Activated T-cell treated with anti-CD3 and anti-CD28 coated beads, Interleukin-2, amount 50 U/mL, for 1 hour (primary cell): Measurements from ENCODE around the gene TNFRSF1A.
"Not testable (repeated sequence)": the region's sequence is repeated elsewhere in the genome, so short reads cannot be mapped to it uniquely, and the experiment has no call there.

Experiments used
- DNase-seq: peaks from one replicate; pipeline ENCODE4 v3.0.0-alpha.2; 2020

TNFRSF1A gene

DNA sequence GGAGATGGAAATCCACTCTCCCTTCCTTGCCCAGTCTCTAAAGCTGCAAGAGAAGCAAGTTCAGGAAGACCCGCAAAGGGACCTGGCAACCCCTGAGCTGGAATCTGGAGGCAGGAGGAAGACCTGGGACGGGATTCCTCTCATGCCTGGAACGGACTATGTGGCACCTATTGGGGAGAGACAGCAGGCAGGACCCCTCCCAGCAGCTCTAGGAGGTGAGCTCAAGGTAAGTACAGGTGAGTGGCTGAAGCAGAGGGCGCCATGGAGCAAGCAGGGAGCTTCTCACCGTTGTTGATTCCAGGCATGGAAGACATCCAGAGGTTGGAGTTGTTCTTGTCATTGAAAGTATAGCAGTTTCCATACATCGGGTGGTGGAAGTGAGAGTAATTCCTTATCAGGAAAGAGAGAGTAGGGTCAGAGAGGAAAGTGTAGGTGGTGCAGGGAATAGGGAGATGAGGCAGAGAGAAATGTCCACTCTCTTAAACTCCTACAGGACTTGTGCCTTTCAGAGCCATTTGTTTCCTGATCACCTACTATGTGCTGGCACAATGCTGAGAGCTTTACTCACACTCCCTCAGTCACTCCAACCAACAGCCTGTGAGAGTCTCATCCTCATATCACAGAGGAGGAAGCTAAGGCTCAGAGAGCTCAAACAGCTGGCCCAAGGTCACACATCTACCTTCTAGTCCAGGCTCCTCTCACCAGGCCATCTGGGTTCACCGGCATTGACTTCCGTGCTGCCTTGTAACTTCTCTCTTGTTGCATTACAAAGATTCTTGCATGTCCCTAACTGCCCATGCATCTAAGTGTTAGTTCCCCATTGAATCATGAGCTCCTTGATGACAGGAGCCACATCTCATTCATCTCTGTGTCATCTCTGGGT lies 13.9 kb upstream of the TNFRSF1A start:
- no peak for DNase-seq

DNA sequence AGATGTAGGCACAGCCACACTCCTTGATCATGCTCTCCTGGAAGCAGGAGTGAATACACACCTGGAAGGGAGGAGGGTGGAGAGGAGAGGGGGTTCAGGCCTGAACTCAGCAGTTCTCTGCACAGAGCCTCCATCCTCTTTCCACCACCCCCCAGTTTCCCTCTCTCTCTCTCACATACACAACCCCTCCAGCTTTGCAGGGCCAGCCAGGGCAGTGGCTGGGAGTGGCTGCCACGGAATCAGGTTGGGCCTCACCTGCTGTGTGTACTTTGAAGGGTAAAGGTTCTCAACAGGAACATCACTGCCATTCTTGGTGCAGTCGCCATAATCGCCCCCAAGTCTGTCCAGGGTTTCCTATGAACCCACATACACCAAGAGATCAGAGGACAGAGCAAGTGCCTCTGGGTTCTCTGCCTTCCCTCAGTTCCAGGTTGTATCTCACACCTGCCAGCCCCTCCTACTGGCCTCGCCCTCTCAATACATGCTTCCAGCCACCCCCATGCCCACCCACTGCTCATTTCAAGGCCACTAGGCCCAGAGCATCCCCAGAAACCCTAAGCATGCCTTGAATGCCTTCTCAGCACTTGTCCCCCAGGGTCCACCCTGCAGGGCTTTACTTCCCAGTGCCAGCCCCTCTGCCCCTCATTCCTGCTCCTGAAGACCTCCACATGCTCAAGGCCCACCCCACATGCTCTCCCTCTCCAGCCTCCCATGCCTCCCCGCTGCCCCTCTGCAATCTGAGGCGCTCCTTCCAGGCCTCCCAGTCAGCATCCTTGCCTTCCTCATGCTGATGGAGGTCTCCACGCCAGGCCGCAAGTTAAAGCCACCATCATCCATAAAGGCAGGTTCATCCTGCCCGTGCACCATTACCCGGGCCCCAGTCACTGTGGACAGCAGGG lies 12.9 kb upstream of the TNFRSF1A start:
- DNase-seq = no peak

DNA sequence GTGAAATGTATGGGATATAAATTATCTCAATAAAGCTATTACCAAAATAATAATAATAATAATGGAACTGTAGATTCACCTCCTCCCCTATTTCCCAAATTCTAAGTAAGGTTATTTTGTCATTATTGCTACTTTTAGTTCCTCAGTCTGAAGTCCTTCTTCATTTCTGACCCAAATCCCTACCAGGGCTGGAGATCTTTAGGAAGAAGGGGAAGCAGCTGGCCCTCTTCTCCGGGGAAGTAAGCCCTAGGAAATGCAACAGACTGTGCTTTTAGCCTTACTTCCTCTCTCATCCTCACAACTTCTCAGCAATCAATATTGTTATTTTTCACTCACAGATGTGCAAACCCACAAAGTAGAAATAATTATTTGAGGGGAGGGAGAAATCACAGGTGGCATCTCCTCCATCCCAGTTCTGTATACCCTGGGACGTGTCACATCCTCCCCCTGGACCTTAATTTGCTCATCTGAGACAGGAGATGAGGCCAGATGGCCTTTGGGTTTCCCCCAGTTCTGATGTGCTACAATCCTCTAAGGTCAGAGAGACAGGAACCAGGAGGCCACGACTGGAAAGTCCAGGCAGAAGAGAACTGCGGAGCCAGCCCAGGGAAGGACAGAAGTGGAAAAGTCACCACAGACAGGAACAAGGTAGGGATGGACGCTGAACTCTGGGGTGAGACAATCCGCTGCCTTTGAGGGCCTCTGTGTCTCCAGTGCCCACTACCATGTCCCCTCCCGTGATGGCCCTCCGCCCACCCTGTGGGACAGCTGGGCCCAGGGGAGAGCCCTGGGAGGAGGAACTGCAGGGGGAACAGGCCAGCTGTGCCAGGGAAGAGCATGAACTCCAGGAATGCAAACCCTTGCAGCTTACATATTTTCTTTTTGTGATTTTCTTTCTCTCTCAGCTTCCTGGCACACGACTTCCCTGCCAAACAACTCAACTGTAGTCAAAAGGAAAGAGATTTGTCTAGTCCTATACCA lies 10.6 kb upstream of the TNFRSF1A start:
- no peak for DNase-seq

DNA sequence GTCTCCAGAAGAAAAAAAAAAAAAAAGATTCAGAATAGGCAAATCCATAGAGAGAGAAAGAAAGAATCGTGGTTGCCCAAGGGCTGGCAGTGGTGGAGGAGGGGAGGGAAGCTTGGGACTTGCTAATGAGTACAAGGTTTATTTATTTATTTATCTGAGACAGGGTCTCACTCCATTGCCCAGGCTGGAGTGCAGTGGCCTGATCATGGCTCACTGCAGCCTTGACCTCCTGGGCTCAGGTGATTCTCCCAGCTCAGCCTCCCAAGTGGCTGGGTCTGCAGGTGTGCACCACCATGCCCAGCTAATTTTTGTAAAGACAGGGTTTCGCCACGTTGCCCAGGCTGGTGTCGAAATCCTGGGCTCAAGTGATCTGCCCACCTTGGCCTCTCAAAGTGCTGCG lies 9.7 kb upstream of the TNFRSF1A start:
- no peak for DNase-seq

DNA sequence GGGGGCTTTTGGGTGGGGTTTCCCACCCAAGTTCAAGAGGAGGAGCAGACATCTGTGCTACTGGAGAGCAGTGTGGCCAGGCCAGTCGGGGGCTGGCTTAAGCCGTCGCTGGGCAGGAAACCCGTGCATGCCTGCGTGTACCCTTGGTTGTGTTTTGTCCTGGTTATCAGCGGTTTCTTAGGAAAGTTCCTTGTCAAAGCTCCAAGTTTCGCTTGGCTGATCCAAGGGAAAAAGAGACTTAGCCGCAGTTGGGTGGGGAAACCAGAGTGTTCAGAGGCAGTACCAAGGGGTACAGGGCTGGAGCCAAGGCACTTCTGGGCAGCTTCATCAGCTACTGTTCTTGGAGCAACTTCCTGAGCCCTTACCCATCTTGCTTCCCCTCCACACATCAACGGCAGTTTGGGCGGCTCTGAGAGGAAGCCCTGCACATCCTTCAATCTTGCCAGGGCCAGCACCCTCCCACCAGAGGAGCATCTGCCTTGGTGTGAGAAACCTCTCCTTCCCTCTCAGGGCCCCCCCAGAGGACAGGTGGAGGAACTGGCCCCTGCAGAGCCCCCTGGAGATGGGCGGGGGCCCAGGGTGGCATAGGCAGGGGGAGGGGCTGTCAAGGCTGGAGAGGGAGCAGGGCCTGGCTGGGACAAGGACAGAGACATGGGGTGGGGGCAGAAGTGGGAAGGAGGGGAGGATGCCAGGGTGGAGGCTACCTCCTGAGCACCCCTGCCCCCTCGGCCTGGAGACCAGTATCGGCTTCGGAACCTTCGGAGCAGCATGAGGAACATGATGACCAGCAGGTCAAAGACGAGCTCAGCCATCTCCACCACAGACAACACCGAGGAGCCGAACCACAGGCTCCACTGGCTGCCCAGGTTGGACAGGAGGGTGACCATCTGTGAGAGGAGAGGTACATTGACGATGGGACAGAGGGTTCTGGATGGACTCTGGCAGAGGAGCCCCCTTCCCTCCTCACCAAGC lies 5.8 kb upstream of the TNFRSF1A start:
- DNase-seq = no peak

DNA sequence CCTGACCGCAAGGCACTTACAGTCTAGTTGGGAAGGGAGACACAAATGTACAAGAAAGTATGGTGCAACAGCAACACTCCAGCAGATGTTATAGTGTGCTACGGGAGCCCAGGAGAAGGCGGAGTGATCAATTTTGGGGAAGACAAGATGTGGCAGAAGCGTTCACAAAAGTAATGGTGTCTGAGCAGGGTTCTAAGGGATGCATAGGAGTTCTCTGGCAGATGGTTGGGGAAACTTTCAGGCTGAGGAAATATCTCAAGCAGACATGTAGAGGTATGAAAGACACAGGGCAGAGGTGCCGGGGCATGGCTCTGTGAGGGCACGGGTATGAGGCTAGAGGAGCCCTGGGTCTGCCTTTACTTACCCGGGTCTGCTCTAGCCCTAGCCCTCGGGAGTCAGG lies 5.1 kb upstream of the TNFRSF1A start:
- DNase-seq = no peak

DNA sequence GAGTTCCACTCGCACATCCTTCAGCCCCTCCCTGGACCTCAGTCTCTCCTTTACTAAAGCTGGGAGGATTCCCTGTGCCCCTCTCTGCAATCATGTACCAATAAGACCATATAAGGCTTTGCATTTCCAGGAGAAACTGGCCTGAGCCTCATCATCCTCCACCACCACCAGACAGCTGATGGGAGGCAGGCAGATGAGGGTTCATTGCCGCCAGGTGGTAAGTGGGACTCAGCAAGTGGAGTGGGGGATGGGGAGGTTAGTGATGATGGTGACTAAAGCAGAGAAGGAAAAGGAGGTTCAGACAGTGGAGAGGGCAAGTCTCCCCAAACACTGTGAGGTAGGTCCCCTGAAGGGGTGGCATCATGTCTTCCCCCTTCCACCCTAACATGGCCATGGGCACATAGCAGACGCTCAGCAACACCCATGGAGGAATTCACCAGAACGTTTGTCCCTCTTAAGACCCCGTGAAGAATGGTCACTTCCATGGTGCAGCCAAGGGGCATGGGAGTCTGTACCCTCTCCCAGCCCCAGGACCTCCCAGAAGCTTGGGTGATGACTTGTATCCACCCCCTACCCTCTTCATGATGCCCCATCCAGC lies 4.5 kb upstream of the TNFRSF1A start:
- no peak for DNase-seq

DNA sequence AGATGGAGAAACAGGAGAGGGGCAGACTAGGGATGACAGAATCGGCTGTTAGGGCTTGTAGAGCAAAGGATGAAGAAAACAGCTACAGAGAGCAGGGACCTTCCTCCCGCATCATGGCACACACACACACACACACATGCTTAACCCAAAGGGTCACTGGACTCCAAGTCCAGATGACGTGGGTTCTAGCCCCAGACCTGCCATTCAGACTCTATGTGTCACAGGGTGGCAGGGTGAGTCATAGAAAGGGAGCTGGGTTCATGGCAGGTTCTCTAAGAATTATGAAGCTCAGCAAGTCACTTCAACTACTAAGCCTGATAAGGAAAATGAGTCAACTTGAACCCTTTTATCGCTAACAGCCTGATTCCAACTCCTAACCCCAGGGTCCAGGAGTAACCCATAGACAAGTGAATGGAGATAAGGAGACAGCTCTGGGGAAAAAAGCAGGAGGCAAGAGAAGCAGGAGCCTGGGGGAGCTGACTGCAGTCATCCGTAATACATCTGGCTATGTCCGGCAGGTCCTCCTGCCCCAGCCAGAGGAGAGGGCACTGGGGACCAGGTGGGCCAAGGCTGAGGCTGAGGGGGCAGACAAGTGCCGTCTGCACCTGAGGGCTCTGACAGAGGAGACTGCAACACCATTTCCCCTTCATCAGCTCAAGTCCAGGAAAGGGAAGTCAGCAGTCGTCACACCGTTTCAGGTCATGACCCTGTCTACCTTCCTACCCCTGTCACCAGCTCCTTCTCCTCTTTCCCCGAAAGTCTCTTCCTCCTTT lies 3.6 kb upstream of the TNFRSF1A start:
- DNase-seq = no peak

DNA sequence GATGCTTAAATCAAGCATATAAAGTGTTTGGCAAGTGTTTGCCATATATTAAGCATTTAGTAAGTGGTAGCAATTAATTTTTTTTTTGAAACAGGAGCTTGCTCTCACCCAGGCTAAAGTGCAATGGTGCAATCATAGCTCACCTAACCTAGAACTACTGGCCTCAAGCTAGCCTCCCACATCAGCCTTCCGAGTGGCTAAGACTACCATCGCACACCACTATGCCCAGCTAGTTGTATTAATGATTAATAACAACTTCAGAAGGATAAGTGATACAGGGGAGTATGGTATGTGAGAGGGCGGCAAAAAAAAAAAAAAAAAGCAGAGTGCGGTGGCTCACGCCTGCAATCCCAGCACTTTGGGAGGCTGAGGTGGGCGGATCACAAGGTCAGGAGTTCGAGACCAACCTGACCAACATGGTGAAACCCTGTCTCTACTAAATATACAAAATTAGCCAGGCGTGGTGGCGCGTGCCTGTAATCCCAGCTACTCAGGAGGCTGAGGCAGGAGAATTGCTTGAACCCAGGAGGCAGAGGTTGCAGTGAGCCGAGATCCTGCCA lies 2.3 kb upstream of the TNFRSF1A start:
- DNase-seq = not testable (repeated sequence)

DNA sequence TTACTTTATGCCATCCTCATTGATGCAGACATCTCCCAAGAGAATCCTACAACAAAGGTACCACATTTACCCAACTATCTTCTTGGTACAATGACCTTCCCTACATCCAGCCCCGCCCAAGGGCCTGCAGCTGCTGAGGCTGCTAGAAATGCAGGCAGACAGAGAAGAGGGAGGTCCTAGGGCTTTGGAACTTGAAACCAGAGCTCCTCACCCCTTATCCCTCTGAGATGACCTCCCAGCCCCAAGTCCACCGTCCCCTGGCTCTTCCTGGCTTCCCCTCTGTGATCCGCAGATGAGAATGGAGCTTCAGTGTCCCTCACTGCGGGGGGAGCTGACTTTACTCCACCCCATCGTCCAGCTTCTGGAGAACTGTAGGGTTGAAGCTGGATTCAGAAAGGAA lies 1.6 kb upstream of the TNFRSF1A start:
- no peak for DNase-seq

DNA sequence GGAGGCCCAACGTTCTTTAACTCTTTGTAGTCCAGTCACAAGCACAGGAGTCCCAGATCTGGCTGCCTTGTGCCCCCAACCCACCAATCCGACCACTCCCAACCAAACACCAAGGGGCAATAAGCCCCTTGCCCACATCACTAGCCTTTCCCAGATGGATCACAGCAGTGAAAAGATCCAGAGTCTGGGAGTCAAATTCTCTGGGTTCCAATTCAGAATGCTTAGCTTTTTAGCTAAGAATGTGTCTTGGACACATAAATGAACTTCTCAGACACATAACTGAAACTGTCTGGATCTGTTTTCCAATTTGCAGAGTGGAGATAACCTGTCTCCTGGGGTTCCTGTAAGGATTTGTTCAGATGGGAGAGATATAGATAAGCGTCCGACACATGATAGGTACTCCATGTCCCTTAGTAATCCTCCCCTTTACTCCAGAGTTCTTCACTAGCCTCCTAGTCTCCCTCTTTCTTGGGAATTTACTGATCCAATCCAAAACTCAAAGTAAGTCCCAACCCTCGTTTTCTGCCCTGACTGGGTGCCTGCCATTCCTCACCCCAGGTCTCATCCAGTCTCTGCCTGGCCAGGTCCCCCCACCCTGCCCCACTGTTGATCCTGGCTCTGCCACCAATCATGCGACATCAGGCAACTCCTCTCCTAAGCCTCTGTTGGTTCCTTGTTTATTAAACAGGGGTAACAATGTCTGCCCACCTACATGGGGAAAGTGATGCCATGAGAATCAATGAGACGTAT lies 439 bp upstream of the TNFRSF1A start:
- no peak for DNase-seq

DNA sequence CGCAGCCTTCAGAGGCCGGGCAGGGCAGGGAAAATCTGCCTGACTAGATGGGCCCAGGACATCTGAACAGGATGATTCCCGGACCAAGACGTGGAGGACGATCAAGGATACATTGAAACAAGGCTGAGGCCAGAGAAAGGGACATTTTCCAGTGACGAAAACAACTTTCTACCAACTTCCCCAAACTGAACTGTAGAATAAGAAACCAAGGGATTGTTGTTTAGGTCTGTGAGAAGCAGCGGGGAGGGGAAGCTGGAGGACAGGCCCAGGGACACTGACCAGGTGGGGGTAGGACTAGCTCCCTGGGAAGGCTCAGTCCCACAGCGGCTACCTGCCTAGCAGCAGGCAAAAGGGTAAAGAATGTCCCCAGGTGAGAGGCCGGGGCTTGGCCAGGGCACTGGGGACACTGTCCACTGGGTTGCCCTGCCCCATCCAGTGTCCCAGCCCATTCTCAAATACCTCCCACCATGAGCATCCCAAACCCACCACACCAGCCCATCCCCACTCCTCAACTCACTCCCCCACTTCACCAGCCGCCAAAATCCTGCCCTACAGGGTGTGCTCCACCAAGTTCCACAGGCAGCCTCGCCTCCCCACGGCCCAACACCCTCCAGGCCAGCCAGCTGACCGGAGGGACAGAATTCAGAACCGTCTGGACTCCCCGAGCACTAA lies 995 bp downstream of the TNFRSF1A start:
- DNase-seq = no peak

DNA sequence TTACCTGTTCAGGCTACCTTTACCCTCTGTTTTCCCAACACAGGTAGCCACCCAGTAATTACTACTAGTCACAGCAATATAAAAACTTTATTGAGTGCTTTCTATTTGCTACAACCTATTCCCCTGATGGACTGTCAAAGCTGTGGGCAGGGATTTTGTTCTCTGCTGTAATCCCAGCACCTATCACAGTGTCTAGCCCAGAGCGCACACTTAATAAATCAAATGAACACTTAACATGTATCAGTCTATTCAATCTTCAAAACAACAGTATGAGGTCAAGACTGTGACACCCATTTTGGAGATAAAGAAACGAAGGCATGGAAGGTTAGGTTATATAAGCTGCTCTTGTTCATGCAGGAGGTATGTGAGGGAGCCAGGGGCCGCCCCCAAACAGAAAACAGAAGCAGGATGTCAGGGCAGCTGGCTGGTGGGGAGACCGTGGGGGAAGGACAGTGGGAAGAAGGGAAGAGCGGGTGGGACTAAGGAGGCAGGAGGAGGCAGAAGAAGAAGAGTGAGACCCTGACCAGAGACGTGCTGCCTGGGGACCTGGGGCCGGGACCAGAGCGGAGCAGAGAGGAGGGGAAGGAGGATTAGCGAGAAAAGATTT lies 1.7 kb downstream of the TNFRSF1A start:
- no peak for DNase-seq

DNA sequence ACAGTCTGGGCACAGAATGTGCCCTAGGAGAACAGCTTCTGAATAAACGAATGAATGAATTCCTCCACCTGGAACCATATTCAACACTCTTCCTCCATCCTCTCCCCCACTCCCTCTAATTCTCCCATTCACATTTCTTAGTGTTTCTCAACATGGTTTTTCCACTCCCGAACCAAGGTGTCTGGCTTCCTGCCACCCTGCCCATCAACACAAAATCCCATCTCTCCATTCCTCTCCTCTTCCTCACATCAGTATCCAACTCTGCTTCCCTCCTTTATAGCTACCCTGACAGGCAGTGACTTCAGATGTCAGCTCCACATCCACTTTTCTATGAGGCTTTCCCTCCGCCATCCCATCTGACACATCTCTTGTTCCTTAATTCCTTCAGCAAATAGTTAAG lies 2.9 kb downstream of the TNFRSF1A start:
- no peak for DNase-seq

DNA sequence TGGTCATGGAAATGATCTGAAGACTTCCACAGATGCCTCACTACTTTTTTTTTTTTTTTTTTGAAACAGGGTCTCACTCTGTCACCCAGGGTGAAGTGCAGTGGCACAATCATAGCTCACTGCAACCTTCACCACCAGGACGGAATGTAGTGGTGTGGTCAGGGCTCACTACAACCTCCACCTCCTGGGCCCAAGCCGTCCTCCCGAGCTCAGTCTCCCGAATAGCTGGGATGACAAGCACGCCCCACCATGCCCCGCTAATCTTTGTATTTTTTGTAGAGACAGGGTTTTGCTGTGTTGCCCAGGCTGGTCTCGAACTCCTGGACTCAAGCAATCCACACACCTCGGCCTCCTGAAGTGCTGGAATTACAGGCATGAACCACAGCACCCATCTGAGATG lies 3.3 kb downstream of the TNFRSF1A start:
- not testable (repeated sequence) for DNase-seq

DNA sequence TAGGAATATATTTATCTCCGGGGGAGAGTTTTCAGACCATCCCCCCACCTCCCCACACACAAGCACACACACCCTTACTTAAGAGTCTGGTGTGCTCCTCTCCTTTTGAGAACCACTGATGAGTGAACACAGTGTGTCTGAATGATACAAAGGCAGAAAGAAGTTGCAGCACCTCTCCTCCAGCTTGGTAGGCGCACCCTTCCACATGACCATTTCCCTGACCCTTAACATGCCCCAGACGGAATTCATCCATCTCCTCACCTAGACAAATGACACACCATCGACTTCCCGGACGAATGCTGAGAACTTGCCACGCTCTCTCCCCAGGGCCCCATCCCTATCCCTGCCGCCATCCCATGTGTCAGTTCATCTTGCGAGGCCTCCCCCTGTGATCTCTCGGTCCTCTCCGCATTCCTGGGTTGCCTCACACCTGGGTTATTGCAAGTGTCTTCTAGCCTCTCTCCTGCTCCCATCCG lies 3.9 kb downstream of the TNFRSF1A start:
- DNase-seq = no peak

DNA sequence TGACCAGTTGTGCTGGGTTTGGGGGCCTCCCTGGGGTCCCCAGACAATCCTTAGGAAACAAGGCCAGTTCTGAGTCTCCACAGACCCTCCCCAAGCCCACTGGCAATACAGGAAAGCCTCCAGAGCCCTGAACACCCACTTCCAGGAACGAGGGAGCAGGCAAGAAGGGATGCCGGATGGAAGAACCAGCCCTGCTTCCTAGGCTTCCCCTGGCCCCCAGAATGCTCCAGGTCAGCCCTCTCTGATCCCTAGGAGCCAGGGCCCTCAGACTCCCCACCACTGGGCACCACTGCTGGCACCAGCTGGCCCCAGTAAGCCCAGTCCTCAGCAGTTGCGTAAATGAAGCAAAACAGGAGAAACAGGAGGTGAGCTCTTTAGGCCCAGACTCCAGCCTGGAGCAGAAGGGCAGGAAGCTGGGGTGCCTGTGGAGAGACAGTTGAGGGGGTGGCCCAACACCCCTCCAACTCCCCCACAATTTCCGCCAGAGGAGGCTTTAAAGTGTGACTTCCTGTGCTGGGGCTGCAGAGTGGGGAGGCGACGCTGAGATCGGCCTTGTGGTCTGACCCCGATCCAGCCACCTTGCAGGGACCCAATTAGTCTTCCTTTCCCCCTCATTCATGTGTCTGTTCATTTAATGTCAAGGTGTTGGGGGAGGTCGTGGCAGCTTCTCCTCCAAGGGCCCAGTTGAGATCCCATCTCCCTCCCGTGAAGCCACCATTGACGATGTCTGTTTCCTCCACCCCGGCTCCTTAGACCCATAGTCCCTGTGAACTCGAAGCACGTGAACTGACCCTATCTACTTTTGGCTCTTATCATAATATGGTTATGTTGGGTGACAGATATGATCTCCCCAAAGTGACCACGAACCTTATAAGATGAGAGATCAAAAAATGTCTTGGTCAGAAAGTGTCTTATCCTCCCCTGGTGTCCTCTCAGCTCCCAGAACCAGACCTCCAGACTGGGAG lies 4.7 kb downstream of the TNFRSF1A start:
- DNase-seq = peak; percentile 59
